Neural cell (in vitro differentiated cells): ENCODE data around the gene CMC1. TPM values are rescaled to one million over a fixed set of nuclear protein-coding genes. Genes with fewer than 3 reads are reported as not detected.

ENCODE experiments used
- H2AFZ ChIP-seq: fragments of 200-600, 300-800 bp; sonication (generic), shearing (Covaris generic); 2 replicates; pipeline ENCODE4 v1.6.0; 2014; ENCODE audit warnings: low read depth, mild to moderate bottlenecking, antibody characterized with exemption, low read length, moderate library complexity
- H3F3A ChIP-seq: fragments of 200-600 bp; shearing (Covaris generic); 2 replicates; pipeline ENCODE4 v1.6.1; 2016; ENCODE audit warnings: mild to moderate bottlenecking, moderate library complexity, mixed read lengths, antibody characterized with exemption, low read length; ENCODE audit not compliant: insufficient read depth, poor library complexity, severe bottlenecking
- H3K27ac ChIP-seq: fragments of 200-600, 300-800 bp; sonication (generic), shearing (Covaris generic); 2 replicates; pipeline ENCODE4 v1.5.1; 2014; ENCODE audit warnings: mild to moderate bottlenecking, low read length, moderate library complexity
- H3K27me3 ChIP-seq: fragments of 300-800, 200-600 bp; sonication (generic), shearing (Covaris generic); 2 replicates; pipeline ENCODE4 v1.6.0; 2014; ENCODE audit warnings: mild to moderate bottlenecking, low read depth, low read length, moderate library complexity; ENCODE audit not compliant: insufficient read depth
- H3K36me3 ChIP-seq: fragments of 300-800, 200-600 bp; sonication (generic), shearing (Covaris generic); 2 replicates; pipeline ENCODE4 v1.5.1; 2014; ENCODE audit warnings: mild to moderate bottlenecking, antibody characterized with exemption, low read length, moderate library complexity; ENCODE audit not compliant: insufficient read depth
- H3K4me2 ChIP-seq: fragments of 300-800, 200-600 bp; sonication (generic), shearing (Covaris generic); 2 replicates; pipeline ENCODE4 v1.6.0; 2014; ENCODE audit warnings: mild to moderate bottlenecking, low read length
- H3K4me3 ChIP-seq: fragments of 300-800, 200-600 bp; sonication (generic), shearing (Covaris generic); 2 replicates; pipeline ENCODE4 v1.5.1; 2014; ENCODE audit warnings: mild to moderate bottlenecking, low read length, moderate library complexity
- H3K79me2 ChIP-seq: fragments of 200-600 bp; shearing (Covaris generic); replicated peaks from 2 replicates; pipeline ENCODE4 v1.6.0; 2014; ENCODE audit warnings: mild to moderate bottlenecking, low read length, moderate library complexity; ENCODE audit not compliant: insufficient read depth
- H3K9ac ChIP-seq: fragments of 300-800, 200-600 bp; sonication (generic), shearing (Covaris generic); 2 replicates; pipeline ENCODE4 v1.6.1; 2016; ENCODE audit warnings: mild to moderate bottlenecking, low read length, mixed read lengths
- H3K9me2 ChIP-seq: fragments of 200-600 bp; shearing (Covaris generic); 2 replicates; pipeline ENCODE4 v1.6.1; 2016; ENCODE audit warnings: mild to moderate bottlenecking, low read length, mixed read lengths; ENCODE audit not compliant: insufficient read depth
- H3K9me3 ChIP-seq: fragments of 200-600, 300-800 bp; sonication (generic), shearing (Covaris generic); 2 replicates; pipeline ENCODE4 v1.6.1; 2016; ENCODE audit warnings: mild to moderate bottlenecking, mixed run types, low read length, moderate library complexity, mixed read lengths
- H4K20me1 ChIP-seq: fragments of 200-600 bp; shearing (Covaris generic); 2 replicates; pipeline ENCODE4 v1.6.1; 2016; ENCODE audit warnings: mild to moderate bottlenecking, mixed run types; ENCODE audit not compliant: insufficient read depth
- CTCF ChIP-seq: fragments of 450-650 bp; IDR thresholded peaks from 2 replicates; pipeline ENCODE4 v1.5.1; 2014; ENCODE audit warnings: antibody characterized with exemption, mild to moderate bottlenecking, moderate library complexity; ENCODE audit not compliant: poor library complexity, severe bottlenecking
- EP300 ChIP-seq: fragments of 450-650 bp; conservative IDR thresholded peaks from 2 replicates; pipeline ENCODE4 v1.6.1; 2014; ENCODE audit warnings: antibody characterized with exemption, mild to moderate bottlenecking, moderate library complexity; ENCODE audit not compliant: poor library complexity, severe bottlenecking
- EZH2 ChIP-seq: fragments of 200-600, 300-800 bp; shearing (Covaris generic), sonication (generic); IDR thresholded peaks from 2 replicates; pipeline ENCODE4 v1.6.1; 2014; ENCODE audit warnings: antibody characterized with exemption, low read length, borderline replicate concordance, mild to moderate bottlenecking; ENCODE audit not compliant: insufficient read depth, poor library complexity, severe bottlenecking
- MXI1 ChIP-seq: fragments of 450-650 bp; conservative IDR thresholded peaks from 2 replicates; pipeline ENCODE4 v1.6.1; 2014; ENCODE audit warnings: antibody characterized with exemption, mild to moderate bottlenecking; ENCODE audit not compliant: poor library complexity, severe bottlenecking
- POLR2AphosphoS5 ChIP-seq: IDR thresholded peaks from 2 replicates; pipeline ENCODE4 v1.6.1; 2012
- RAD21 ChIP-seq: fragments of 450-650 bp; conservative IDR thresholded peaks from 2 replicates; pipeline ENCODE4 v1.6.1; 2014; ENCODE audit warnings: antibody characterized with exemption, mild to moderate bottlenecking, moderate library complexity
- REST ChIP-seq: IDR thresholded peaks from 2 replicates; pipeline ENCODE4 v1.6.1; 2012; ENCODE audit warnings: borderline replicate concordance
- SMC3 ChIP-seq: fragments of 450-650 bp; conservative IDR thresholded peaks from 2 replicates; pipeline ENCODE4 v1.6.1; 2014; ENCODE audit warnings: antibody characterized with exemption, mild to moderate bottlenecking, moderate library complexity; ENCODE audit not compliant: poor library complexity
- TAF1 ChIP-seq: IDR thresholded peaks from 2 replicates; pipeline ENCODE4 v1.6.1; 2012; ENCODE audit warnings: low read depth
- polyA plus RNA-seq: library from polyadenylated mRNA; depleted of rRNA; stranded (reverse); fragments of >200 nt; gene quantifications from 2 replicates; pipeline ENCODE4 v1.2.3, GENCODE V29; 2014

The CMC1 gene
- polyA plus RNA-seq, 1 donor from 2014 or later, result 8.7 TPM

- Histone ChIP-seq H3F3A (no peaks in the 10 kb centered on the region), H3K9me2 (no peaks in the 10 kb centered on the region), H3K79me2 (no peaks in the 10 kb centered on the region), H3K4me3 (no peak overlapping the region), H3K9me3 (no peaks in the 10 kb centered on the region), H3K36me3 (no peaks in the 10 kb centered on the region), H2AFZ (no peak overlapping the region), H3K27ac (no peak overlapping the region), H3K9ac (no peak overlapping the region), H3K27me3 (no peaks in the 10 kb centered on the region), H4K20me1 (no peaks in the 10 kb centered on the region), H3K4me2 (no peak overlapping the region)
- TF ChIP-seq POLR2AphosphoS5 (no peak), REST (no peak), EP300 (no peak), CTCF (no peak), SMC3 (no peak), RAD21 (no peak), EZH2 (no peak), TAF1 (no peak), MXI1 (no peak)
These were observed 74.8 kb downstream of the CMC1 start for GRCh38 chr3:28316226-28316625.

GRCh38 chr3:28317438-28318022, 76.1 kb downstream of the CMC1 start:
- H3K9me3 ChIP-seq, result no peaks in the 10 kb centered on the region
- H3K27me3 ChIP-seq, result no peaks in the 10 kb centered on the region
- TF ChIP-seq CTCF, result peak; percentile 32
- TF ChIP-seq POLR2AphosphoS5, result no peak
- TF ChIP-seq REST, result no peak
- TF ChIP-seq TAF1, result no peak
- no peak for TF ChIP-seq EZH2
- no peak overlapping the region for H3K4me2 ChIP-seq
- no peak overlapping the region for H3K9ac ChIP-seq
- no peak overlapping the region for H3K27ac ChIP-seq
- H3K4me3 ChIP-seq, result no peak overlapping the region
- H3K79me2 ChIP-seq, result no peaks in the 10 kb centered on the region
- H3K9me2 ChIP-seq, result no peaks in the 10 kb centered on the region
- H3F3A ChIP-seq, result no peaks in the 10 kb centered on the region
- H3K36me3 ChIP-seq, result no peaks in the 10 kb centered on the region
- no peaks in the 10 kb centered on the region for H4K20me1 ChIP-seq
- H2AFZ ChIP-seq, result no peak overlapping the region
